Neural cell (in vitro differentiated cells): ENCODE data around the gene IFNLR1. TPM values are rescaled to one million over a fixed set of nuclear protein-coding genes. Genes with fewer than 3 reads are reported as not detected.

Experiments
- H2AFZ ChIP-seq: fragments of 200-600, 300-800 bp; sonication (generic), shearing (Covaris generic); 2 replicates; pipeline ENCODE4 v1.6.0; 2014; ENCODE audit warnings: low read depth, mild to moderate bottlenecking, antibody characterized with exemption, low read length, moderate library complexity
- H3F3A ChIP-seq: fragments of 200-600 bp; shearing (Covaris generic); 2 replicates; pipeline ENCODE4 v1.6.1; 2016; ENCODE audit warnings: mild to moderate bottlenecking, moderate library complexity, mixed read lengths, antibody characterized with exemption, low read length; ENCODE audit not compliant: insufficient read depth, poor library complexity, severe bottlenecking
- H3K27ac ChIP-seq: fragments of 200-600, 300-800 bp; sonication (generic), shearing (Covaris generic); 2 replicates; pipeline ENCODE4 v1.5.1; 2014; ENCODE audit warnings: mild to moderate bottlenecking, low read length, moderate library complexity
- H3K27me3 ChIP-seq: fragments of 300-800, 200-600 bp; sonication (generic), shearing (Covaris generic); 2 replicates; pipeline ENCODE4 v1.6.0; 2014; ENCODE audit warnings: mild to moderate bottlenecking, low read depth, low read length, moderate library complexity; ENCODE audit not compliant: insufficient read depth
- H3K36me3 ChIP-seq: fragments of 300-800, 200-600 bp; sonication (generic), shearing (Covaris generic); 2 replicates; pipeline ENCODE4 v1.5.1; 2014; ENCODE audit warnings: mild to moderate bottlenecking, antibody characterized with exemption, low read length, moderate library complexity; ENCODE audit not compliant: insufficient read depth
- H3K4me2 ChIP-seq: fragments of 300-800, 200-600 bp; sonication (generic), shearing (Covaris generic); 2 replicates; pipeline ENCODE4 v1.6.0; 2014; ENCODE audit warnings: mild to moderate bottlenecking, low read length
- H3K4me3 ChIP-seq: fragments of 300-800, 200-600 bp; sonication (generic), shearing (Covaris generic); 2 replicates; pipeline ENCODE4 v1.5.1; 2014; ENCODE audit warnings: mild to moderate bottlenecking, low read length, moderate library complexity
- H3K79me2 ChIP-seq: fragments of 200-600 bp; shearing (Covaris generic); replicated peaks from 2 replicates; pipeline ENCODE4 v1.6.0; 2014; ENCODE audit warnings: mild to moderate bottlenecking, low read length, moderate library complexity; ENCODE audit not compliant: insufficient read depth
- H3K9ac ChIP-seq: fragments of 300-800, 200-600 bp; sonication (generic), shearing (Covaris generic); 2 replicates; pipeline ENCODE4 v1.6.1; 2016; ENCODE audit warnings: mild to moderate bottlenecking, low read length, mixed read lengths
- H3K9me2 ChIP-seq: fragments of 200-600 bp; shearing (Covaris generic); 2 replicates; pipeline ENCODE4 v1.6.1; 2016; ENCODE audit warnings: mild to moderate bottlenecking, low read length, mixed read lengths; ENCODE audit not compliant: insufficient read depth
- H3K9me3 ChIP-seq: fragments of 200-600, 300-800 bp; sonication (generic), shearing (Covaris generic); 2 replicates; pipeline ENCODE4 v1.6.1; 2016; ENCODE audit warnings: mild to moderate bottlenecking, mixed run types, low read length, moderate library complexity, mixed read lengths
- H4K20me1 ChIP-seq: fragments of 200-600 bp; shearing (Covaris generic); 2 replicates; pipeline ENCODE4 v1.6.1; 2016; ENCODE audit warnings: mild to moderate bottlenecking, mixed run types; ENCODE audit not compliant: insufficient read depth
- EP300 ChIP-seq: fragments of 450-650 bp; conservative IDR thresholded peaks from 2 replicates; pipeline ENCODE4 v1.6.1; 2014; ENCODE audit warnings: antibody characterized with exemption, mild to moderate bottlenecking, moderate library complexity; ENCODE audit not compliant: poor library complexity, severe bottlenecking
- EZH2 ChIP-seq: fragments of 200-600, 300-800 bp; shearing (Covaris generic), sonication (generic); IDR thresholded peaks from 2 replicates; pipeline ENCODE4 v1.6.1; 2014; ENCODE audit warnings: antibody characterized with exemption, low read length, borderline replicate concordance, mild to moderate bottlenecking; ENCODE audit not compliant: insufficient read depth, poor library complexity, severe bottlenecking
- MXI1 ChIP-seq: fragments of 450-650 bp; conservative IDR thresholded peaks from 2 replicates; pipeline ENCODE4 v1.6.1; 2014; ENCODE audit warnings: antibody characterized with exemption, mild to moderate bottlenecking; ENCODE audit not compliant: poor library complexity, severe bottlenecking
- POLR2AphosphoS5 ChIP-seq: IDR thresholded peaks from 2 replicates; pipeline ENCODE4 v1.6.1; 2012
- RAD21 ChIP-seq: fragments of 450-650 bp; conservative IDR thresholded peaks from 2 replicates; pipeline ENCODE4 v1.6.1; 2014; ENCODE audit warnings: antibody characterized with exemption, mild to moderate bottlenecking, moderate library complexity
- SMC3 ChIP-seq: fragments of 450-650 bp; conservative IDR thresholded peaks from 2 replicates; pipeline ENCODE4 v1.6.1; 2014; ENCODE audit warnings: antibody characterized with exemption, mild to moderate bottlenecking, moderate library complexity; ENCODE audit not compliant: poor library complexity
- TAF1 ChIP-seq: IDR thresholded peaks from 2 replicates; pipeline ENCODE4 v1.6.1; 2012; ENCODE audit warnings: low read depth
- polyA plus RNA-seq: library from polyadenylated mRNA; depleted of rRNA; stranded (reverse); fragments of >200 nt; gene quantifications from 2 replicates; pipeline ENCODE4 v1.2.3, GENCODE V29; 2014
- TF ChIP-seq, protein P1 (sequence below): fragments of 450-650 bp; IDR thresholded peaks from 2 replicates; pipeline ENCODE4 v1.5.1; 2014; ENCODE audit warnings: antibody characterized with exemption, mild to moderate bottlenecking, moderate library complexity; ENCODE audit not compliant: poor library complexity, severe bottlenecking
- TF ChIP-seq, protein P2 (sequence below): IDR thresholded peaks from 2 replicates; pipeline ENCODE4 v1.6.1; 2012; ENCODE audit warnings: borderline replicate concordance

IFNLR1 gene
- polyA plus RNA-seq, 1 donor from 2014 or later: 0.32 TPM

DNA sequence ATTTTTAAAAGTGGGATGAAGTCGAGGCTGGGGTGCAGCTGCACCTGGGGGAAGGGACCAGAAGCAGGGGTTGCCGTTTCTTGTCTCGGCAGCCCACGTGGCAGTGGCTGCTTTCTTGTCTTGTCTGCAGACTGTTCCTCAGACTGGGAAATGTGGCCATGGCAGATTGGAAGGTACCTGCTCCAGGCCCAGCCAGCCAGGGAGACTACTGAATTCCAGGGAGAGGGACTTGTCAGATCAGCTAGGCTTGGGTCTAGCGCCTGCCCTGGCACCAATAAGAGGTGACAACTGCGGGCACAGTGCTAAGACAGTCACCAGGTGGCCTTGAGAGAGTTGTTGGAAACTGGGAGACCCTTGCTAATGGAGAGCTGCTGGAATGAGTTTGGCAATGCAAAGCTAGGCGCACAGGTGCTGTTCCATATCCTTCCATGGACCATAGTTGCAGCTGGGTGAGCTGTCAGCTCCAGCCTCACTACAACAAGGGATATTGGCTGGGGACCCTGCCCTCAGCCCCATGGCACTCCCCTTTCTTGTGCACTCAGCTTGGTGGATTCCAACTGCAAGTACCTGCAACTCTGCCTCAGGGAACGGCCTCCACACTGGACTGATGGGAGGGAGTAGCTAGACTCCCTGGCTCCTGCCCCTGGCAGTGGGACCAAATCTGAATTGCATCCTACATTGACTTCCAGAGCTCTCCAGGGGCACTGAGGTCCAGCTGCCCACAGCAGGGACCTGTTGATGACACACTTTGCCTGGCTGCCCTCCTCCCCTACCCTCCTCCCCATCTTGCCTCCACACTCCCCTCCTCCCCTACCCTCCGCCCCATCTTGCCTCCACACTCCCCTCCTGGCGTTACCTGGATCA, 34.2 kb downstream of the IFNLR1 start:
- H3K27me3 ChIP-seq: peaks cover 2% of the 10 kb centered on the region
- TF ChIP-seq EZH2 (no peak), EP300 (no peak), RAD21 (no peak), MXI1 (no peak), TAF1 (no peak), POLR2AphosphoS5 (no peak), SMC3 (no peak)
- TF ChIP-seq, protein P1, sequence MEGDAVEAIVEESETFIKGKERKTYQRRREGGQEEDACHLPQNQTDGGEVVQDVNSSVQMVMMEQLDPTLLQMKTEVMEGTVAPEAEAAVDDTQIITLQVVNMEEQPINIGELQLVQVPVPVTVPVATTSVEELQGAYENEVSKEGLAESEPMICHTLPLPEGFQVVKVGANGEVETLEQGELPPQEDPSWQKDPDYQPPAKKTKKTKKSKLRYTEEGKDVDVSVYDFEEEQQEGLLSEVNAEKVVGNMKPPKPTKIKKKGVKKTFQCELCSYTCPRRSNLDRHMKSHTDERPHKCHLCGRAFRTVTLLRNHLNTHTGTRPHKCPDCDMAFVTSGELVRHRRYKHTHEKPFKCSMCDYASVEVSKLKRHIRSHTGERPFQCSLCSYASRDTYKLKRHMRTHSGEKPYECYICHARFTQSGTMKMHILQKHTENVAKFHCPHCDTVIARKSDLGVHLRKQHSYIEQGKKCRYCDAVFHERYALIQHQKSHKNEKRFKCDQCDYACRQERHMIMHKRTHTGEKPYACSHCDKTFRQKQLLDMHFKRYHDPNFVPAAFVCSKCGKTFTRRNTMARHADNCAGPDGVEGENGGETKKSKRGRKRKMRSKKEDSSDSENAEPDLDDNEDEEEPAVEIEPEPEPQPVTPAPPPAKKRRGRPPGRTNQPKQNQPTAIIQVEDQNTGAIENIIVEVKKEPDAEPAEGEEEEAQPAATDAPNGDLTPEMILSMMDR: no peak
- TF ChIP-seq, protein P2, sequence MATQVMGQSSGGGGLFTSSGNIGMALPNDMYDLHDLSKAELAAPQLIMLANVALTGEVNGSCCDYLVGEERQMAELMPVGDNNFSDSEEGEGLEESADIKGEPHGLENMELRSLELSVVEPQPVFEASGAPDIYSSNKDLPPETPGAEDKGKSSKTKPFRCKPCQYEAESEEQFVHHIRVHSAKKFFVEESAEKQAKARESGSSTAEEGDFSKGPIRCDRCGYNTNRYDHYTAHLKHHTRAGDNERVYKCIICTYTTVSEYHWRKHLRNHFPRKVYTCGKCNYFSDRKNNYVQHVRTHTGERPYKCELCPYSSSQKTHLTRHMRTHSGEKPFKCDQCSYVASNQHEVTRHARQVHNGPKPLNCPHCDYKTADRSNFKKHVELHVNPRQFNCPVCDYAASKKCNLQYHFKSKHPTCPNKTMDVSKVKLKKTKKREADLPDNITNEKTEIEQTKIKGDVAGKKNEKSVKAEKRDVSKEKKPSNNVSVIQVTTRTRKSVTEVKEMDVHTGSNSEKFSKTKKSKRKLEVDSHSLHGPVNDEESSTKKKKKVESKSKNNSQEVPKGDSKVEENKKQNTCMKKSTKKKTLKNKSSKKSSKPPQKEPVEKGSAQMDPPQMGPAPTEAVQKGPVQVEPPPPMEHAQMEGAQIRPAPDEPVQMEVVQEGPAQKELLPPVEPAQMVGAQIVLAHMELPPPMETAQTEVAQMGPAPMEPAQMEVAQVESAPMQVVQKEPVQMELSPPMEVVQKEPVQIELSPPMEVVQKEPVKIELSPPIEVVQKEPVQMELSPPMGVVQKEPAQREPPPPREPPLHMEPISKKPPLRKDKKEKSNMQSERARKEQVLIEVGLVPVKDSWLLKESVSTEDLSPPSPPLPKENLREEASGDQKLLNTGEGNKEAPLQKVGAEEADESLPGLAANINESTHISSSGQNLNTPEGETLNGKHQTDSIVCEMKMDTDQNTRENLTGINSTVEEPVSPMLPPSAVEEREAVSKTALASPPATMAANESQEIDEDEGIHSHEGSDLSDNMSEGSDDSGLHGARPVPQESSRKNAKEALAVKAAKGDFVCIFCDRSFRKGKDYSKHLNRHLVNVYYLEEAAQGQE: no peak
- H3K9ac ChIP-seq: no peak overlapping the region
- no peak overlapping the region for H2AFZ ChIP-seq
- no peaks in the 10 kb centered on the region for H3K36me3 ChIP-seq
- H3K4me3 ChIP-seq: no peak overlapping the region
- no peaks in the 10 kb centered on the region for H3K9me3 ChIP-seq
- H3K27ac ChIP-seq: no peak overlapping the region
- H3K79me2 ChIP-seq: no peaks in the 10 kb centered on the region
- no peaks in the 10 kb centered on the region for H3F3A ChIP-seq
- H4K20me1 ChIP-seq: no peaks in the 10 kb centered on the region
- no peaks in the 10 kb centered on the region for H3K9me2 ChIP-seq
- no peak overlapping the region for H3K4me2 ChIP-seq

DNA sequence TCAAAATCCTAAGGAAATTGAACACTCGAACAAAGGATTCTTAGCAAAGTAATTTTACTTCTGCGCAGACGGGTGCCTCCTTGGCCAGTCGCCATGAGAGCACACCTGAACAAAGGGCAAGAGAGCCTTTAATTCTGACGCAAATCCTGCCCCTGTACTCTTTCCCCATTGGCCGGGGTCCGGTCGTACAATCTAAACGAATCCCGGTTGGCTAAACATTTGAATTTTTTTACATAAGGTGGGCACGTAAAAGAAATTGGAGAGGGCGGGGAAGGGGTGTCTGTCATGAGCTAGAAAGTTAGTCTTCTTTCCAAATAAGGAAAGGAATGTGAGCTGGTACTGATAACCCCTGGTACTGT, 35.9 kb downstream of the IFNLR1 start:
- TF ChIP-seq EZH2 (no peak), RAD21 (no peak), EP300 (no peak), POLR2AphosphoS5 (no peak), MXI1 (no peak), SMC3 (no peak), TAF1 (no peak)
- TF ChIP-seq, protein P2: no peak
- TF ChIP-seq, protein P1: no peak
- Histone ChIP-seq H2AFZ (peak overlapping the region; percentile 56), H3K27ac (peak overlapping the region; percentile 49), H3K36me3 (no peaks in the 10 kb centered on the region), H3K9ac (peak overlapping the region; percentile 51), H4K20me1 (no peaks in the 10 kb centered on the region), H3K79me2 (no peaks in the 10 kb centered on the region), H3K4me3 (peak overlapping the region; percentile 53), H3F3A (no peaks in the 10 kb centered on the region), H3K4me2 (no peak overlapping the region), H3K27me3 (peaks cover 2% of the 10 kb centered on the region), H3K9me3 (no peaks in the 10 kb centered on the region), H3K9me2 (no peaks in the 10 kb centered on the region)
